Heart left ventricle (tissue), 13 donors: ENCODE results near the gene HNRNPL.

ENCODE experiments used
- POLR2A ChIP-seq, 2 donors: fragments of 450-650 bp; IDR thresholded peaks; one replicate each; pipeline ENCODE4 v1.6.1; 2017; ENCODE audit warnings: antibody characterized with exemption in 2 of 2, mild to moderate bottlenecking in 2 of 2, moderate library complexity in 2 of 2
- TF ChIP-seq, protein P1 (sequence below), 12 donors: fragments of 200-600 bp; sonication (generic) in 4 of 12; IDR thresholded peaks; one replicate each; pipeline versions ENCODE4 v1.5.0 to v1.8.0; 2018 to 2022; ENCODE audit warnings: antibody characterized with exemption in 12 of 12, mild to moderate bottlenecking in 5 of 12
- donor health status: ischemic (EF 13 %, LVEDD 7.1; RV severe dilation, severe dysfunction).
- donor health status: DM: no; HTN: yes; CAD: no.
- donor health status: DM: no; HTN: no; CAD: no.
- donor health status: ischemic (EF 25% LVEDD 6.9; RV normal size, moderate dysfunction).
- donor health status: ischemic (EF 25% LVEDD 5.7; RV mildly dilated, moderate dysfunction).
- donor health status: ischemic (EF 35%, LVEDD 5.7; RV mildly dilated, moderate dysfunction).
- donor health status: nonischemic (EF 11% LVEDD 7.7; RV severe dilation, severe dysfunction).
- donor health status: DM: yes; HTN: yes; CAD: no.
- donor health status: PGD.
- donor health status: ischemic (EF 29% LVEDD 5.4; RV normal size, mild dysfunction).
- donor health status: nonischemic (EF 23%, LVEDD 6.1; RV moderate dilation, normal function).

GRCh38 chr19:38853214-38853613 lies 3.4 kb upstream of the HNRNPL start:
- TF ChIP-seq, protein P1, sequence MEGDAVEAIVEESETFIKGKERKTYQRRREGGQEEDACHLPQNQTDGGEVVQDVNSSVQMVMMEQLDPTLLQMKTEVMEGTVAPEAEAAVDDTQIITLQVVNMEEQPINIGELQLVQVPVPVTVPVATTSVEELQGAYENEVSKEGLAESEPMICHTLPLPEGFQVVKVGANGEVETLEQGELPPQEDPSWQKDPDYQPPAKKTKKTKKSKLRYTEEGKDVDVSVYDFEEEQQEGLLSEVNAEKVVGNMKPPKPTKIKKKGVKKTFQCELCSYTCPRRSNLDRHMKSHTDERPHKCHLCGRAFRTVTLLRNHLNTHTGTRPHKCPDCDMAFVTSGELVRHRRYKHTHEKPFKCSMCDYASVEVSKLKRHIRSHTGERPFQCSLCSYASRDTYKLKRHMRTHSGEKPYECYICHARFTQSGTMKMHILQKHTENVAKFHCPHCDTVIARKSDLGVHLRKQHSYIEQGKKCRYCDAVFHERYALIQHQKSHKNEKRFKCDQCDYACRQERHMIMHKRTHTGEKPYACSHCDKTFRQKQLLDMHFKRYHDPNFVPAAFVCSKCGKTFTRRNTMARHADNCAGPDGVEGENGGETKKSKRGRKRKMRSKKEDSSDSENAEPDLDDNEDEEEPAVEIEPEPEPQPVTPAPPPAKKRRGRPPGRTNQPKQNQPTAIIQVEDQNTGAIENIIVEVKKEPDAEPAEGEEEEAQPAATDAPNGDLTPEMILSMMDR (IDR thresholded peaks at IDR 0.05): no peak
- TF ChIP-seq POLR2A (IDR thresholded peaks at IDR 0.05): no peak
